WERI-Rb-1 (cell line): Measurements from ENCODE around the gene DNM2.

Experiments used
- DNase-seq: peaks from one replicate; pipeline ENCODE4 v3.0.0-alpha.2; 2020
- H3K27ac ChIP-seq: fragments of 250-450 bp; sonication (Bioruptor Pico); 2 replicates; pipeline ENCODE4 v1.5.1; 2020; ENCODE audit warnings: mild to moderate bottlenecking, moderate library complexity
- H3K27me3 ChIP-seq: fragments of 250-450 bp; sonication (Bioruptor Pico); 2 replicates; pipeline ENCODE4 v1.5.1; 2021; ENCODE audit warnings: mild to moderate bottlenecking, low read depth, moderate library complexity; ENCODE audit not compliant: insufficient read depth, severe bottlenecking
- H3K36me3 ChIP-seq: fragments of 250-450 bp; sonication (Bioruptor Pico); 2 replicates; pipeline ENCODE4 v1.5.1; 2020; ENCODE audit warnings: mild to moderate bottlenecking, moderate library complexity
- H3K4me3 ChIP-seq: 2 replicates; pipeline ENCODE4 v1.5.1; 2011; ENCODE audit warnings: low read depth, mild to moderate bottlenecking, control low read depth, low read length
- H3K9me3 ChIP-seq: fragments of 250-450 bp; sonication (Bioruptor Pico); 2 replicates; pipeline ENCODE4 v1.5.1; 2021; ENCODE audit warnings: mild to moderate bottlenecking, moderate library complexity; ENCODE audit not compliant: severe bottlenecking
- TF ChIP-seq, protein P1 (sequence below): IDR thresholded peaks from 2 replicates; pipeline ENCODE4 v1.5.1; 2011; ENCODE audit warnings: low read depth, mild to moderate bottlenecking, control low read depth, inconsistent platforms, low read length

Gene DNM2

DNA sequence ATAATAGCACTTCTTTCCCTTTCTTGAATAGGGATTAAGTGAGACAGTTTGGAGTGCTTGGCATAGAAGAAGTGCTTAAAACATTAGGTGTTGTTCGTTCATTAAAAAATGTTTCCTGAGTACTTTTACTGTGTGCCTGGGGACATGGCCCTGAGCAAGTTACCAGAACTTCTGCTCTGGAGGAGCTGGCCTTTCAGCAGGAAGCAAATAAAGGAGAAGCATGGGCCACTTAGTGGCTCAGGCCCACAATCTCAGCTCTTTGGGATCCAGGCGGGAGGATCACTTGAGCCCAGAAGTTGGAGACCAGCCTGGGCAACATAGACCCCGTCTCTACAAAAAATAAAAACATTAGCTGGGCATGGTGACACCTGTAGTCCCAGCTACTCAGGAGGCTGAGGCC, 5.7 kb downstream of the DNM2 start:
- Histone ChIP-seq H3K27me3 (no peaks in the 10 kb centered on the region), H3K27ac (no peak overlapping the region), H3K36me3 (peaks cover 31% of the 10 kb centered on the region), H3K4me3 (no peak overlapping the region), H3K9me3 (no peaks in the 10 kb centered on the region)
- TF ChIP-seq, protein P1, sequence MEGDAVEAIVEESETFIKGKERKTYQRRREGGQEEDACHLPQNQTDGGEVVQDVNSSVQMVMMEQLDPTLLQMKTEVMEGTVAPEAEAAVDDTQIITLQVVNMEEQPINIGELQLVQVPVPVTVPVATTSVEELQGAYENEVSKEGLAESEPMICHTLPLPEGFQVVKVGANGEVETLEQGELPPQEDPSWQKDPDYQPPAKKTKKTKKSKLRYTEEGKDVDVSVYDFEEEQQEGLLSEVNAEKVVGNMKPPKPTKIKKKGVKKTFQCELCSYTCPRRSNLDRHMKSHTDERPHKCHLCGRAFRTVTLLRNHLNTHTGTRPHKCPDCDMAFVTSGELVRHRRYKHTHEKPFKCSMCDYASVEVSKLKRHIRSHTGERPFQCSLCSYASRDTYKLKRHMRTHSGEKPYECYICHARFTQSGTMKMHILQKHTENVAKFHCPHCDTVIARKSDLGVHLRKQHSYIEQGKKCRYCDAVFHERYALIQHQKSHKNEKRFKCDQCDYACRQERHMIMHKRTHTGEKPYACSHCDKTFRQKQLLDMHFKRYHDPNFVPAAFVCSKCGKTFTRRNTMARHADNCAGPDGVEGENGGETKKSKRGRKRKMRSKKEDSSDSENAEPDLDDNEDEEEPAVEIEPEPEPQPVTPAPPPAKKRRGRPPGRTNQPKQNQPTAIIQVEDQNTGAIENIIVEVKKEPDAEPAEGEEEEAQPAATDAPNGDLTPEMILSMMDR: no peak
- no peak for DNase-seq

DNA sequence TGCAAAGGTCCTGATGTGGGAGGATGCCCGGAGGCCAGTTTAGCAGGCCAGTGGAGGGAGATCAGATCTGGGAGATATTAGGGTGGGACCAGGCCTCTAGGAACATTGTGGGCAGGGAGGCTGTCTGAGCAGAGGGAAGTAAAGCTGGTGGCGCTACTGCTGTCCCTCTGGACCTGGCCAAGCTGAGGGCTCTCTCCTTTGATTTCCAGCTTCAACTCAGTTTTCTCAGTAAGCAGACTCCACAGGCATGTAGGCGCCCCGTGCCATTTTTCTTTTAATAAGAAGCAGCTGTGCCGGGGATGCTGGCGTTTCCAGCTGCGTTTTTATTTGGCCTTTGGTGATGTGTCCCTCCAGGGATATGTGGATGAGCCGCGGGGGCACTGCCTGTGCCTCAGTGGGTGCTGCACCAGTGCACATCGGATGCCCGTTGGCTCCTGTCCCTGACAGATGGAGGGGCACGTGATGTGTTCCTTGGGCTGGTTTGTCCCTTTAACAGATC, 6.7 kb downstream of the DNM2 start:
- DNase-seq: no peak
- Histone ChIP-seq H3K9me3 (no peaks in the 10 kb centered on the region), H3K36me3 (peaks cover 30% of the 10 kb centered on the region), H3K27me3 (no peaks in the 10 kb centered on the region), H3K4me3 (no peak overlapping the region), H3K27ac (no peak overlapping the region)
- TF ChIP-seq, protein P1: no peak

DNA sequence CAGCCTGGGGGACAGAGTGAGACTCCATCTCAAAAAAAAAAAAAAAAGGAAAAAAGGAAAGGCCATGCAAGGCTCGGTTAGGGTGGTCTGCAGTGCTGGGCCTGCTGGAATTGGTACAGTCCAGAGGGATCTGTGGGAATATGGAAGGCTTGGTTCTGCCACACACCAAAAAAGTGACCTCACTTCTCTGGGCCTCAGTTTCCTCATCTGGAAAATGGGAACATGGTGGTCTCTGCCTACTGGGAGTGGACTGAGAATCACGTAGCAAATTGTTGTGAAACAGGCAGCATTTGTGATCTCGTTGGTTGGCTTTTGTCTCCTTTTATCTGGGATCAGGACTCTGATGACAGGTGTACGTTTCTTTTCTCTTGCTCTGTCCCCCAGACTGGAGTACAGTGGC, 7.5 kb downstream of the DNM2 start:
- no peaks in the 10 kb centered on the region for H3K9me3 ChIP-seq
- TF ChIP-seq, protein P1: no peak
- no peak overlapping the region for H3K27ac ChIP-seq
- H3K27me3 ChIP-seq: no peaks in the 10 kb centered on the region
- no peak overlapping the region for H3K4me3 ChIP-seq
- peaks cover 29% of the 10 kb centered on the region for H3K36me3 ChIP-seq
- no peak for DNase-seq

DNA sequence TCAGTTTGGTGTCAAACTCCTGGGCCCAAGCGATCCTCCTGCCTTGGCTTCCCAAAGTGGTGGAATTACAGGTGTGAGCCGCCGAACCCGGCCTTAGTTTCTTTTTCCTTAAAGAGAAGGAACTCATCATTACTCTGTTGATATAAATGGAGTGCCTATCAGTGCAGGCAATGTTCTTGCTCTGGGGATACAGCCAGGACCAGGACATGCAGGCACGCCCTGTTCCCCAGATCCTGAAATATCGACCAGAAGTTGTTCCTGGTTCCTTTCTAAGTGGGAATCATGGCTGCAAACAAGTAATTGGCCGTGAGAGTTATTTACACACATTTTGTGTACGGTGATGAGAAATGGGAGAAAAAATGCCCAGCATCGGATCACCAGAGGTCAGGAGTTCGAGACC, 8.4 kb downstream of the DNM2 start:
- Histone ChIP-seq H3K36me3 (peaks cover 25% of the 10 kb centered on the region), H3K27me3 (no peaks in the 10 kb centered on the region), H3K9me3 (no peaks in the 10 kb centered on the region), H3K27ac (no peak overlapping the region), H3K4me3 (no peak overlapping the region)
- TF ChIP-seq, protein P1: no peak
- DNase-seq: no peak

DNA sequence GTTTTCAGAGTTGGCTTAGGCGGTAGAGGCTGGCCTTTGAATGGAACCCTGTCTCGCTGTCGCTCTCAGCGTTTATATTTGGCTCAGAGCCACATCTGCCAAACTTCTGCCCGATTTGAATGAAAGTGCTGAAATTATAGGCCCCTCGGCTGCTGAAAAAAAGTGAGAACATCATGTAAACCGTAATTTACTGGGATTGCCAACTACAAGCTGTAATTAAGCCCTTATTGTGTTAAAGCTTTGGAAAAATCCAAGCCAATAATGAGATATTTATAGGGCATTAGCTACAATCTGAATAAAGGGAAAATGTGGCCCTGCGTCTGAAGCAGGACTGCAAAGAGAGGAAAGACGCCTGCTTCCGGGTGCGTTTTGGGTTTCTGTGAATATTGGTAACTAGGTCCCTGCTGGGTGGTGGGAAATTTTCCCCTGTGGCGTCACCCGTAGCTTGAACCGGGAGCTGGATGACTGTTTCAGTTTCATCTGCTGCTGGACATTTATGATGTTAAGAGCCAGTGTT, 9.9 kb downstream of the DNM2 start:
- TF ChIP-seq, protein P1: no peak
- no peak for DNase-seq
- no peak overlapping the region for H3K4me3 ChIP-seq
- H3K9me3 ChIP-seq: no peaks in the 10 kb centered on the region
- peaks cover 21% of the 10 kb centered on the region for H3K36me3 ChIP-seq
- no peaks in the 10 kb centered on the region for H3K27me3 ChIP-seq
- peak overlapping the region; percentile 48 for H3K27ac ChIP-seq

DNA sequence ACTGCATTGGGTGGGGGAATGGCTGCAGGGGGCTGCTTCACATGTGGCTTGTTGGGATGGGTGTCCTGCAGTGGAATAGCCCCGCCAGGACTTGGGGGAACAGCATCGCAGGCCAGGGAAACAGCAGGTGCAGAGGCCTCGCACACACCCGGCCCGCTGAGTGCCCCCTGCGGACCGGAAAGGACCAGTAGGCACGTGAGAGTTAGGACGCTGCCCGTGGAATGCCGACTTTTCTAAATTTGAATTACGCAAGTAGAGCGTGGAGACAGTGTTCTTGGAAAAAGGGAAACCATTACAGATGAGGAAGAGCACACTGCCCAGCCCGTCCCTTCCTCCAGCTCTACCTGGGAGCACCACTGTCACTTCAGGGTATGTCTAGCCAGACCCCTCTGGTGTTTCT, 11.5 kb downstream of the DNM2 start:
- TF ChIP-seq, protein P1: no peak

More for the DNA sequence above, 11.5 kb downstream of the DNM2 start:
- Histone ChIP-seq H3K36me3 (peaks cover 20% of the 10 kb centered on the region), H3K4me3 (no peak overlapping the region), H3K27me3 (no peaks in the 10 kb centered on the region), H3K9me3 (no peaks in the 10 kb centered on the region), H3K27ac (no peak overlapping the region)
- no peak for DNase-seq
